ENCODE measurements around the gene HOXB5.

HOXB5 gene

GRCh38 chr17:48630009-48630924 is 36.7 kb upstream of the HOXB5 start:
- in situ Hi-C loops (cut with MboI; ENCODE audit: low sequenced_read_pairs): no loop called here

GRCh38 chr17:48629411-48629759 is 35.8 kb upstream of the HOXB5 start:
- in situ Hi-C loops (cut with MboI; ENCODE audit: low sequenced_read_pairs): no loop called here

GRCh38 chr17:48628649-48629410 is 35.3 kb upstream of the HOXB5 start:
- in situ Hi-C loops (cut with MboI; ENCODE audit: low sequenced_read_pairs): no loop called here

GRCh38 chr17:48627623-48628521 is 34.3 kb upstream of the HOXB5 start:
- in situ Hi-C loops (cut with MboI; ENCODE audit: low sequenced_read_pairs): no loop called here

GRCh38 chr17:48627118-48627597 is 33.6 kb upstream of the HOXB5 start:
- in situ Hi-C loops (cut with MboI; ENCODE audit: low sequenced_read_pairs): no loop called here

- in situ Hi-C loops (cut with MboI; ENCODE audit: low sequenced_read_pairs): no loop called here
Observed at GRCh38 chr17:48626245-48627117, 32.9 kb upstream of the HOXB5 start, which contains the start of gene HOXB9. TSS of gene HOXB9 (minus strand) at chr17:48626358. CDS start at chr17:48626269, 89 bp downstream.

- in situ Hi-C loops (cut with MboI; ENCODE audit: low sequenced_read_pairs): no loop called here
Observed at GRCh38 chr17:48625495-48626244, 32.1 kb upstream of the HOXB5 start.

- in situ Hi-C loops (cut with MboI; ENCODE audit: low sequenced_read_pairs): no loop called here
Observed at GRCh38 chr17:48624544-48625494, 31.2 kb upstream of the HOXB5 start.

GRCh38 chr17:48624118-48624517 is 30.5 kb upstream of the HOXB5 start:
- in situ Hi-C loops (cut with MboI; ENCODE audit: low sequenced_read_pairs): no loop called here

GRCh38 chr17:48623583-48623982 is 30.0 kb upstream of the HOXB5 start:
- in situ Hi-C loops (cut with MboI; ENCODE audit: low sequenced_read_pairs): no loop called here

GRCh38 chr17:48622857-48623256 is 29.3 kb upstream of the HOXB5 start:
- in situ Hi-C loops (cut with MboI; ENCODE audit: low sequenced_read_pairs): no loop called here

GRCh38 chr17:48621410-48622392 is 28.1 kb upstream of the HOXB5 start:
- in situ Hi-C loops (cut with MboI; ENCODE audit: low sequenced_read_pairs): no loop called here

GRCh38 chr17:48620461-48621139 is 27.0 kb upstream of the HOXB5 start:
- in situ Hi-C loops (cut with MboI; ENCODE audit: low sequenced_read_pairs): no loop called here

- in situ Hi-C loops (cut with MboI; ENCODE audit: low sequenced_read_pairs): no loop called here
Observed at GRCh38 chr17:48619826-48620449, 26.4 kb upstream of the HOXB5 start.

- in situ Hi-C loops (cut with MboI; ENCODE audit: low sequenced_read_pairs): no loop called here
Observed at GRCh38 chr17:48618256-48618896, 24.8 kb upstream of the HOXB5 start.
